ENCODE results near the gene RSF1.
A peak's percentile ranks its signal among the peaks of the same experiment; 100 is the strongest.

Gene RSF1

GRCh38 chr11:77791301-77791700 is 29.2 kb downstream of the RSF1 start:
- H3K27ac ChIP-seq (ENCODE audit: poor library complexity, severe bottlenecking), result no peak overlapping the region
- H3K4me1 ChIP-seq (ENCODE audit: insufficient read depth, poor library complexity, severe bottlenecking), result peaks cover 7% of the 10 kb centered on the region
- no peaks in the 10 kb centered on the region for H3K36me3 ChIP-seq (ENCODE audit: low read depth)
- ATAC-seq (ENCODE audit: low read depth) (no peak), DNase-seq (ENCODE audit: low spot score) (no peak)
- no peaks in the 10 kb centered on the region for H3K27me3 ChIP-seq (ENCODE audit: insufficient read depth, poor library complexity, severe bottlenecking)
- TF ChIP-seq CTCF (IDR thresholded peaks at IDR 0.05; ENCODE audit: poor library complexity, severe bottlenecking), result no peak
- peaks cover 3% of the 10 kb centered on the region for H3K9me3 ChIP-seq (ENCODE audit: severe bottlenecking)
- H3K4me3 ChIP-seq (ENCODE audit: severe bottlenecking), result no peak overlapping the region

- Histone ChIP-seq H3K36me3 (ENCODE audit: low read depth) (no peaks in the 10 kb centered on the region), H3K9me3 (ENCODE audit: severe bottlenecking) (peaks cover 3% of the 10 kb centered on the region), H3K4me3 (ENCODE audit: severe bottlenecking) (no peak overlapping the region), H3K27ac (ENCODE audit: poor library complexity, severe bottlenecking) (no peak overlapping the region), H3K27me3 (ENCODE audit: insufficient read depth, poor library complexity, severe bottlenecking) (no peaks in the 10 kb centered on the region), H3K4me1 (ENCODE audit: insufficient read depth, poor library complexity, severe bottlenecking) (peaks cover 7% of the 10 kb centered on the region)
- ATAC-seq (ENCODE audit: low read depth) (no peak), DNase-seq (ENCODE audit: low spot score) (no peak)
- TF ChIP-seq CTCF (IDR thresholded peaks at IDR 0.05; ENCODE audit: poor library complexity, severe bottlenecking), result no peak
These were observed 30.6 kb downstream of the RSF1 start for GRCh38 chr11:77789731-77790476.

- Histone ChIP-seq H3K36me3 (ENCODE audit: low read depth) (no peaks in the 10 kb centered on the region), H3K9me3 (ENCODE audit: severe bottlenecking) (peaks cover 3% of the 10 kb centered on the region), H3K27me3 (ENCODE audit: insufficient read depth, poor library complexity, severe bottlenecking) (no peaks in the 10 kb centered on the region), H3K27ac (ENCODE audit: poor library complexity, severe bottlenecking) (peak overlapping the region; percentile 21), H3K4me1 (ENCODE audit: insufficient read depth, poor library complexity, severe bottlenecking) (peaks cover 7% of the 10 kb centered on the region), H3K4me3 (ENCODE audit: severe bottlenecking) (no peak overlapping the region)
- DNase-seq (ENCODE audit: low spot score) (no peak), ATAC-seq (ENCODE audit: low read depth) (0 out of 3 replicates have a peak, but pooled peaks have one; percentile 22)
- no peak for TF ChIP-seq CTCF (IDR thresholded peaks at IDR 0.05; ENCODE audit: poor library complexity, severe bottlenecking)
These were observed 31.3 kb downstream of the RSF1 start for GRCh38 chr11:77789061-77789730.

GRCh38 chr11:77784572-77784971 is 36.0 kb downstream of the RSF1 start:
- no peaks in the 10 kb centered on the region for H3K9me3 ChIP-seq (ENCODE audit: severe bottlenecking)
- no peaks in the 10 kb centered on the region for H3K36me3 ChIP-seq (ENCODE audit: low read depth)
- no peaks in the 10 kb centered on the region for H3K27me3 ChIP-seq (ENCODE audit: insufficient read depth, poor library complexity, severe bottlenecking)
- H3K4me3 ChIP-seq (ENCODE audit: severe bottlenecking), result no peak overlapping the region
- peaks cover 7% of the 10 kb centered on the region for H3K4me1 ChIP-seq (ENCODE audit: insufficient read depth, poor library complexity, severe bottlenecking)
- no peak overlapping the region for H3K27ac ChIP-seq (ENCODE audit: poor library complexity, severe bottlenecking)
- DNase-seq (ENCODE audit: low spot score) (no peak), ATAC-seq (ENCODE audit: low read depth) (no peak)
- no peak for TF ChIP-seq CTCF (IDR thresholded peaks at IDR 0.05; ENCODE audit: poor library complexity, severe bottlenecking)

- no peaks in the 10 kb centered on the region for H3K36me3 ChIP-seq (ENCODE audit: low read depth)
- no peaks in the 10 kb centered on the region for H3K9me3 ChIP-seq (ENCODE audit: severe bottlenecking)
- ATAC-seq (ENCODE audit: low read depth), result no peak
- DNase-seq (ENCODE audit: low spot score), result no peak
- no peak for TF ChIP-seq CTCF (IDR thresholded peaks at IDR 0.05; ENCODE audit: poor library complexity, severe bottlenecking)
- no peak overlapping the region for H3K4me3 ChIP-seq (ENCODE audit: severe bottlenecking)
- H3K4me1 ChIP-seq (ENCODE audit: insufficient read depth, poor library complexity, severe bottlenecking), result peaks cover 7% of the 10 kb centered on the region
- no peak overlapping the region for H3K27ac ChIP-seq (ENCODE audit: poor library complexity, severe bottlenecking)
- no peaks in the 10 kb centered on the region for H3K27me3 ChIP-seq (ENCODE audit: insufficient read depth, poor library complexity, severe bottlenecking)
These were observed 37.5 kb downstream of the RSF1 start for GRCh38 chr11:77783025-77783424.
